Breast epithelium (tissue), 3 donors: Measurements from ENCODE around the gene GOLT1A.

ENCODE experiments used
- POLR2A ChIP-seq: fragments of 450-650 bp; IDR thresholded peaks from one replicate; pipeline ENCODE4 v1.6.1; 2016; ENCODE audit warnings: antibody characterized with exemption, mild to moderate bottlenecking, moderate library complexity
- POLR2AphosphoS5 ChIP-seq, 3 donors: sonication (generic); formaldehyde crosslinking; IDR thresholded peaks; one replicate each; pipeline ENCODE4 v1.6.1; 2017; ENCODE audit warnings: antibody characterized with exemption in 3 of 3
- TF ChIP-seq, protein P1 (sequence below), 3 donors: fragments of 450-650 bp; IDR thresholded peaks; one replicate each; pipeline ENCODE4 v1.5.1; 2016 to 2017; ENCODE audit warnings: antibody characterized with exemption in 3 of 3, mild to moderate bottlenecking in 3 of 3, moderate library complexity in 3 of 3

DNA sequence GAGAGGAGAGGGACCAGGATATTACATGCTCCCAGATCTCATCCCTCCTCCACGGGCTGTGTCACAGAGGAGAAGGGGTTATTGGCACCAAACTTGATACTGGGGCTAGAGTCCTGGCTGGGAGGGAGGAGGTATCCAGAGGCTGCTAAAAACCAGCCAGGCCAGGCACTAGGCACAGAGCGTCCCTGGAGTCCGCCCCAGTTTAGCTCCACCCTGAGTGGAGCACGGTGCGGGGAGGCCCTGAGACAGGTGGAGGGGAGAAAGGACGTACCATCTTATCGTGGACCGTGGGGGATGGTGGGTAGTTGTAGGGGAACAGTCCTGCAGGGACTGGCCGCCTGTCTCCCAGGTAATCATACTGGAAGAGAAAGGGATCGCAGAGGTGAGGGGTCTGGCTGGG is 42.7 kb upstream of the GOLT1A start:
- TF ChIP-seq, protein P1, sequence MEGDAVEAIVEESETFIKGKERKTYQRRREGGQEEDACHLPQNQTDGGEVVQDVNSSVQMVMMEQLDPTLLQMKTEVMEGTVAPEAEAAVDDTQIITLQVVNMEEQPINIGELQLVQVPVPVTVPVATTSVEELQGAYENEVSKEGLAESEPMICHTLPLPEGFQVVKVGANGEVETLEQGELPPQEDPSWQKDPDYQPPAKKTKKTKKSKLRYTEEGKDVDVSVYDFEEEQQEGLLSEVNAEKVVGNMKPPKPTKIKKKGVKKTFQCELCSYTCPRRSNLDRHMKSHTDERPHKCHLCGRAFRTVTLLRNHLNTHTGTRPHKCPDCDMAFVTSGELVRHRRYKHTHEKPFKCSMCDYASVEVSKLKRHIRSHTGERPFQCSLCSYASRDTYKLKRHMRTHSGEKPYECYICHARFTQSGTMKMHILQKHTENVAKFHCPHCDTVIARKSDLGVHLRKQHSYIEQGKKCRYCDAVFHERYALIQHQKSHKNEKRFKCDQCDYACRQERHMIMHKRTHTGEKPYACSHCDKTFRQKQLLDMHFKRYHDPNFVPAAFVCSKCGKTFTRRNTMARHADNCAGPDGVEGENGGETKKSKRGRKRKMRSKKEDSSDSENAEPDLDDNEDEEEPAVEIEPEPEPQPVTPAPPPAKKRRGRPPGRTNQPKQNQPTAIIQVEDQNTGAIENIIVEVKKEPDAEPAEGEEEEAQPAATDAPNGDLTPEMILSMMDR (IDR thresholded peaks at IDR 0.05) = no peak
- TF ChIP-seq POLR2A = no peak
- no peak for TF ChIP-seq POLR2AphosphoS5 (IDR thresholded peaks at IDR 0.05)
